ENCODE measurements around the gene FNDC3B. TPM values are rescaled to one million over a fixed set of nuclear protein-coding genes. Genes with fewer than 3 reads are reported as not detected.

The FNDC3B gene
- total and polyA plus RNA-seq, 9 of the 15 experiments (the other 6 are each of a cell fraction or from before 2014, with no cell fraction given) = 7.0 to 35.8 (median 16.2) TPM

GRCh38 chr3:172203522-172204258 is 164.3 kb downstream of the FNDC3B start (continued):
- TF ChIP-seq ZBTB9 (CRISPR knock-in tag; IDR thresholded peaks at IDR 0.05) = no peak
- no peak for TF ChIP-seq THRAP3 (IDR thresholded peaks at IDR 0.05; ENCODE audit: borderline replicate concordance)
- TF ChIP-seq ZBTB26 (CRISPR knock-in tag; IDR thresholded peaks at IDR 0.05) = no peak
- TF ChIP-seq RNF2 (IDR thresholded peaks at IDR 0.05) = no peak
- no peak for TF ChIP-seq NR3C1 (CRISPR knock-in tag; IDR thresholded peaks at IDR 0.05)

- CTCF ChIA-PET (ENCODE audit: low intra/inter-chr PET ratio) = no interaction called here
- H3K27ac ChIP-seq (ENCODE audit: extremely low read depth, low read depth, low read length) = no peak overlapping the region
- in situ Hi-C loops (cut with MboI) (no loop called here), intact Hi-C loops (cut with micrococcal nuclease) (loop anchor here (5.0 kb wide), 1 partner anchor 167 kb away; the partner anchor contains the start of gene FNDC3B)
- H3K4me3 ChIP-seq = no peak overlapping the region
- H3K36me3 ChIP-seq (ENCODE audit: control insufficient read depth, insufficient read depth, low read length) = peaks cover 3% of the 10 kb centered on the region; the same call in 1 of the 3 replicates
- H3K4me1 ChIP-seq (replicated peaks in 1 of 2; ENCODE audit: control insufficient read depth in 2 of 2, insufficient read depth in 2 of 2, low read length in 2 of 2) = peaks cover 11 to 28% of the 10 kb centered on the region in 2 experiments
- H3K9me1 ChIP-seq (ENCODE audit: control insufficient read depth, insufficient read depth, low read length) = no peaks in the 10 kb centered on the region
- H3K9ac ChIP-seq (ENCODE audit: insufficient read depth in 1 of 2, low read depth in 2 of 2, low read length in 2 of 2) = no peak overlapping the region
- H3K79me2 ChIP-seq (ENCODE audit: control insufficient read depth, insufficient read depth, low read length) = peaks cover 55% of the 10 kb centered on the region
- POLR2A ChIA-PET = no interaction called here
- no peak overlapping the region for H3K4me2 ChIP-seq (ENCODE audit: insufficient read depth, low read length)
- H4K20me1 ChIP-seq (replicated peaks; ENCODE audit: control insufficient read depth, insufficient read depth, low read length) = no peaks in the 10 kb centered on the region
- no peak for FAIRE-seq
- BruUV-seq (replicated peaks) = no TSS peak
- no peak for DNase-seq (ENCODE audit: extremely low read depth in 1 of 4, low spot score in 3 of 4)
- no peak overlapping the region for H2AFZ ChIP-seq (ENCODE audit: low read depth, low read length)
- H3K9me3 ChIP-seq (replicated peaks; ENCODE audit: control insufficient read depth, insufficient read depth, low read depth, low read length) = no peaks in the 10 kb centered on the region
- no peak for ATAC-seq
- no peaks in the 10 kb centered on the region for H3K27me3 ChIP-seq (ENCODE audit: control insufficient read depth in 2 of 2, insufficient read depth in 2 of 2, low read length in 2 of 2)
- 98% methylated on average over 5 of the region's 5 CpGs for WGBS (ENCODE audit: insufficient coverage, low coverage, missing lambda C conversion rate)
- no peak for TF ChIP-seq CBFA2T3 (IDR thresholded peaks at IDR 0.05)
- no peak for TF ChIP-seq CHCHD3 (CRISPR knock-in tag; IDR thresholded peaks at IDR 0.05)
- TF ChIP-seq ZNF740 (CRISPR knock-in tag; IDR thresholded peaks at IDR 0.05) = no peak
- no peak for TF ChIP-seq ZNF740 (tag; IDR thresholded peaks at IDR 0.05)
- TF ChIP-seq PRPF4 (IDR thresholded peaks at IDR 0.05; ENCODE audit: insufficient read depth, low read depth, low read length, poor library complexity, severe bottlenecking) = no peak
- no peak for TF ChIP-seq ZBTB33 (CRISPR knock-in tag; IDR thresholded peaks at IDR 0.05)
- no peak for TF ChIP-seq ZNF589 (CRISPR knock-in tag; IDR thresholded peaks at IDR 0.05; ENCODE audit: low read depth)
- no peak for TF ChIP-seq ETV5 (CRISPR knock-in tag; IDR thresholded peaks at IDR 0.05; ENCODE audit: low read depth)
- no peak for TF ChIP-seq KLF13 (tag; IDR thresholded peaks at IDR 0.05; ENCODE audit: borderline replicate concordance, low read depth)
- TF ChIP-seq ZNF24 (IDR thresholded peaks at IDR 0.05) = no peak
- no peak for TF ChIP-seq NCOA2 (IDR thresholded peaks at IDR 0.05; ENCODE audit: partially characterized antibody in 2 of 2)
These were observed 165.3 kb downstream of the FNDC3B start for GRCh38 chr3:172204716-172205115.
